B cell (primary cell): ENCODE results near the gene RGN.

ENCODE experiments used
- CTCF ChIP-seq: fragments of 200-600 bp; IDR thresholded peaks from one replicate; pipeline ENCODE4 v1.8.0; 2022; ENCODE audit warnings: antibody characterized with exemption, mild to moderate bottlenecking
- EZH2 ChIP-seq: IDR thresholded peaks from 2 replicates; pipeline ENCODE4 v1.6.1; 2012; ENCODE audit warnings: borderline replicate concordance, low read depth, mild to moderate bottlenecking, moderate library complexity, low read length; ENCODE audit not compliant: insufficient read depth, poor library complexity, severe bottlenecking

- TF ChIP-seq CTCF (peak; percentile 64), EZH2 (no peak)
Measured at GRCh38 chrX:47093248-47093647, 15.0 kb downstream of the RGN start.
